ENCODE data around the gene NSRP1. TPM values are rescaled to one million over a fixed set of nuclear protein-coding genes. Genes with fewer than 3 reads are reported as not detected.

The NSRP1 gene
- total and polyA plus RNA-seq, 2 of the 8 experiments (the other 6 are each of a cell fraction or from before 2014, with no cell fraction given): 6.1 to 22.4 TPM

DNA sequence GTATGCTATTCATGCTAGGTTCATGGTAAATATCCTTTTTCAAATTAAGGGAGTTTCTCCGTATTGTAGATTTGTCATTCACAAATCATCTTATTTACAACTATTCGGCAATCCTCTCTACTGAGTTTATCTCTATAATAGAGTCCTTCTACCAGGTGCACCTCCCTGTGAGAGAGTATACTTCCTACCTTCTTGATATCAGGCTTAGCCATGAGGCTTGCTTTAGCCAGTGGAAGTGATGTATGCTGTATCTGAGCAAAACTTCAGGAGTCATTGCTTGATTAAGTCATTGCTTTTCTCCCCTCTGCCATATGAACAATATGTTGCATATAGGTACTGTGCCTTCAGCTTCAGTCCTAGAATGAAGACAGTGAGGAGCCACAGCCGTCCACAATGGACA is 20.5 kb downstream of the NSRP1 start:
- Histone ChIP-seq H4K5ac (ENCODE audit: insufficient read length, low read depth, low read length) (no peak overlapping the region), H3K4ac (replicated peaks; ENCODE audit: insufficient read length, low read depth, low read length) (no peak overlapping the region), H2AFZ (ENCODE audit: low read length) (no peak overlapping the region), H2BK5ac (ENCODE audit: low read depth, low read length) (no peak overlapping the region), H3K14ac (ENCODE audit: insufficient read length) (no peak overlapping the region), H2BK12ac (ENCODE audit: low read depth, low read length) (no peak overlapping the region), H4K91ac (replicated peaks; ENCODE audit: insufficient read length, low read length) (no peak overlapping the region), H3K18ac (ENCODE audit: extremely low read depth, low read length) (no peak overlapping the region), H4K8ac (ENCODE audit: extremely low read depth, insufficient read depth, low read length) (no peak overlapping the region), H3K23me2 (ENCODE audit: low read depth, low read length) (no peaks in the 10 kb centered on the region), H3K27ac (ENCODE audit: low read depth, low read length) (no peak overlapping the region), H3K79me2 (ENCODE audit: control insufficient read depth in 1 of 2, insufficient read depth in 2 of 2, low read length in 2 of 2) (peaks cover 0 to 68% of the 10 kb centered on the region in 2 experiments; a peak in 2 of 4 replicates), H2BK15ac (ENCODE audit: low read length) (no peak overlapping the region), H3K4me2 (ENCODE audit: insufficient read depth in 1 of 2, low read depth in 2 of 2, low read length in 2 of 2) (no peak overlapping the region), H2AK5ac (ENCODE audit: low read depth, low read length) (no peak overlapping the region), H3K36me3 (ENCODE audit: control insufficient read depth in 2 of 4, insufficient read depth in 4 of 4, low read length in 3 of 4) (peaks cover 0 to 15% (median 0%) of the 10 kb centered on the region in 4 experiments; a peak in 3 of 8 replicates), H2BK120ac (replicated peaks; ENCODE audit: low read depth, low read length) (no peak overlapping the region), H3K9me3 (ENCODE audit: insufficient read depth in 2 of 2, low read depth in 1 of 2, low read length in 1 of 2) (no peaks in the 10 kb centered on the region), H3K4me3 (ENCODE audit: extremely low read depth in 1 of 4, insufficient read depth in 2 of 4, low read depth in 3 of 4, low read length in 4 of 4) (no peak overlapping the region), H3K27me3 (replicated peaks in 1 of 4; ENCODE audit: control insufficient read depth in 3 of 4, extremely low read depth in 1 of 4, insufficient read depth in 3 of 4, low read length in 3 of 4) (no peaks in the 10 kb centered on the region), H4K20me1 (replicated peaks in 1 of 2; ENCODE audit: control insufficient read depth in 1 of 2, insufficient read depth in 2 of 2, low read length in 2 of 2) (peaks cover 0 to 2% of the 10 kb centered on the region in 2 experiments), H3K9ac (replicated peaks in 1 of 4; ENCODE audit: extremely low read depth in 1 of 4, low read depth in 3 of 4, low read length in 3 of 4) (no peak overlapping the region), H2BK20ac (ENCODE audit: low read length) (no peak overlapping the region), H3K79me1 (ENCODE audit: low read depth, low read length) (peaks cover 2% of the 10 kb centered on the region), H3K4me1 (replicated peaks in 1 of 4; ENCODE audit: control insufficient read depth in 3 of 4, insufficient read depth in 4 of 4, low read length in 3 of 4) (no peaks in the 10 kb centered on the region), H3K23ac (ENCODE audit: insufficient read length) (no peak overlapping the region), H3K56ac (replicated peaks; ENCODE audit: insufficient read length, low read depth, low read length) (no peak overlapping the region)
- DNase-seq (ENCODE audit: low read depth in 1 of 2, low spot score in 2 of 2) (no peak), FAIRE-seq (no peak)
- WGBS, 2 experiments (ENCODE audit: extremely low coverage in 1 of 2, insufficient coverage in 1 of 2, insufficient read length in 1 of 2, insufficient replicate concordance in 2 of 2, low coverage in 1 of 2, low lambda C conversion rate in 2 of 2, missing lambda C conversion rate in 1 of 2): 87% methylated on average over 3 of the region's 3 CpGs; no CpG with 5 or more reads in 1 of the 2 experiments
- ChIA-PET POLR2A (ENCODE audit: partially characterized antibody) (interaction anchor here (1.2 kb wide), 1 partner anchor 9 kb away, joined by 3 read pairs; no protein-coding TSS in a partner anchor), CTCF (ENCODE audit: partially characterized antibody) (no interaction called here)
- TF ChIP-seq POLR2A (IDR thresholded peaks at IDR 0.05; ENCODE audit: control extremely low read depth in 1 of 2, low read depth in 2 of 2, low read length in 2 of 2) (no peak), RFX5 (IDR thresholded peaks at IDR 0.05; ENCODE audit: borderline replicate concordance, low read depth, low read length) (no peak), YY1 (IDR thresholded peaks at IDR 0.05; ENCODE audit: low read depth, low read length) (no peak), CBX8 (IDR thresholded peaks at IDR 0.05; ENCODE audit: borderline replicate concordance, low read depth, low read length) (no peak), EZH2 (IDR thresholded peaks at IDR 0.05; ENCODE audit: low read depth, low read length, severe bottlenecking) (no peak), NRF1 (IDR thresholded peaks at IDR 0.05; ENCODE audit: low read depth, low read length) (no peak), JUN (IDR thresholded peaks at IDR 0.05; ENCODE audit: low read depth, low read length) (no peak), GTF2F1 (IDR thresholded peaks at IDR 0.05; ENCODE audit: borderline replicate concordance, low read depth, low read length) (no peak), BACH1 (IDR thresholded peaks at IDR 0.05; ENCODE audit: low read length) (no peak)
